NCI-H526 treated with DMSO at 0.1 percent for 48 hours (cell line): ENCODE results near the gene EGLN3.
"Not testable (repeated sequence)": the region's sequence is repeated elsewhere in the genome, so short reads cannot be mapped to it uniquely, and the experiment has no call there.

ENCODE experiments used
- DNase-seq: peaks from one replicate; lab custom pipeline; 2025; lab: John Stamatoyannopoulos, UW

Gene EGLN3

GRCh38 chr14:33950320-33951182 is at the start of gene EGLN3:
TSS of gene EGLN3 (minus strand) at chr14:33951074. CDS start at chr14:33950752, 322 bp downstream.
- DNase-seq = peak; percentile 78

- DNase-seq = no peak
Measured at GRCh38 chr14:34000396-34000795, 49.5 kb upstream of the EGLN3 start.

- DNase-seq = no peak
Measured at GRCh38 chr14:33999771-34000291, 49.0 kb upstream of the EGLN3 start.

- no peak for DNase-seq
Measured at GRCh38 chr14:33997611-33998010, 46.7 kb upstream of the EGLN3 start.

GRCh38 chr14:33996462-33996861 is 45.6 kb upstream of the EGLN3 start:
- peak; percentile 32 for DNase-seq

- no peak for DNase-seq
Measured at GRCh38 chr14:33993246-33993645, 42.4 kb upstream of the EGLN3 start.

GRCh38 chr14:33992274-33993007 is 41.6 kb upstream of the EGLN3 start:
- peak; percentile 32 for DNase-seq

GRCh38 chr14:33990790-33991189 is 39.9 kb upstream of the EGLN3 start:
- no peak for DNase-seq

GRCh38 chr14:33987565-33988080 is 36.7 kb upstream of the EGLN3 start:
- no peak for DNase-seq

- no peak for DNase-seq
Measured at GRCh38 chr14:33986804-33987203, 35.9 kb upstream of the EGLN3 start.

GRCh38 chr14:33985242-33985641 is 34.4 kb upstream of the EGLN3 start:
- DNase-seq = no peak

- no peak for DNase-seq
Measured at GRCh38 chr14:33979613-33980276, 28.9 kb upstream of the EGLN3 start.

- no peak for DNase-seq
Measured at GRCh38 chr14:33978892-33979612, 28.2 kb upstream of the EGLN3 start.

- DNase-seq = no peak
Measured at GRCh38 chr14:33972583-33973081, 21.8 kb upstream of the EGLN3 start.

- DNase-seq = not testable (repeated sequence)
Measured at GRCh38 chr14:33969846-33970245, 19.0 kb upstream of the EGLN3 start.

- no peak for DNase-seq
Measured at GRCh38 chr14:33968722-33969121, 17.8 kb upstream of the EGLN3 start.

GRCh38 chr14:33967138-33967537 is 16.3 kb upstream of the EGLN3 start:
- no peak for DNase-seq

GRCh38 chr14:33966276-33966675 is 15.4 kb upstream of the EGLN3 start:
- peak; percentile 35 for DNase-seq

GRCh38 chr14:33964599-33965317 is 13.9 kb upstream of the EGLN3 start:
- no peak for DNase-seq

- DNase-seq = no peak
Measured at GRCh38 chr14:33963892-33964291, 13.0 kb upstream of the EGLN3 start.

- not testable (repeated sequence) for DNase-seq
Measured at GRCh38 chr14:33962466-33962865, 11.6 kb upstream of the EGLN3 start.
